GM20431 (cell line): ENCODE results near the gene GTF2H3.

Source experiments
- in situ Hi-C: fragments of 300-500 bp; cut with MseI, MboI; formaldehyde crosslinking; loops from one replicate; pipeline ENCODE4 v1.15.0; 2020; ENCODE audit warnings: low sequenced_read_pairs; ENCODE audit not compliant: unreplicated experiment

Gene GTF2H3

DNA sequence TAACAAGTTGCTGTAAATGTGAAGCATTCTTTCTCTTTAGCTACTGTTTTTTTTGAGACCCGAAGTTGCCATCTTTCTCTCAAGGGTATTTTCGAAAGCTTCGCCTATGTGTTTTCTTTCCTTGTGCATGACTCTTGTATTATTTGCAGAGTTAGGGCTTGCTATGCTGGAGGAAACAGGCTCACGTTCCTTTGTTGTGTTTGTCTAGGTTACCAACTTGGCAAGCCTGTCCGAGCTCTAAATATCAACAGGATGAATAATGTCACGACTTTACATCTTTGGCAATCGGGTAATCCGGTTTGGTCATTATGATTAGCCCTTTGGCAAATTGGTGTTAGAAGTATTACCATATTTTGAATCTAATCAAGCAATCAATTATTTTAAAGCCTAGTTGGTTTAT is 62.6 kb downstream of the GTF2H3 start:
- in situ Hi-C loops, result no loop called here

DNA sequence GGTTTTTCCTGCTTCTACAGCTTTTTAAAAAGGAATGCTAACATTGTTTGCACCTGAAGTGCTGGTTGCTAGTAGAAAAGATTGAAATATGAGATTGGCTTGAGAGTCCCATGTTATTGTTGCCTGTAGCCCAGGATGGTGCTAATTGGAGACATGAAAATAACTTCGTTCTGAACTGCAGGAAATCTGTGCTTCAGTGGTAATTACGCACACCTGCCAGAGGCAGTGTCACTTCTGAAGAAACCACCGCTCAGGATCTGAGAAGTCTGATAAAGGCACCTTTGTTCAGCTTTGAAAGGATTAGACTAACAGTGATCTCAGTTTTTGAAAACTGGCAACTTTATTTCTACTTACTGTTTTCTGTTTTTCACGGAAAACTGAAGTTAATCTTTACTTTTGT is 63.0 kb downstream of the GTF2H3 start:
- in situ Hi-C loops, result no loop called here

DNA sequence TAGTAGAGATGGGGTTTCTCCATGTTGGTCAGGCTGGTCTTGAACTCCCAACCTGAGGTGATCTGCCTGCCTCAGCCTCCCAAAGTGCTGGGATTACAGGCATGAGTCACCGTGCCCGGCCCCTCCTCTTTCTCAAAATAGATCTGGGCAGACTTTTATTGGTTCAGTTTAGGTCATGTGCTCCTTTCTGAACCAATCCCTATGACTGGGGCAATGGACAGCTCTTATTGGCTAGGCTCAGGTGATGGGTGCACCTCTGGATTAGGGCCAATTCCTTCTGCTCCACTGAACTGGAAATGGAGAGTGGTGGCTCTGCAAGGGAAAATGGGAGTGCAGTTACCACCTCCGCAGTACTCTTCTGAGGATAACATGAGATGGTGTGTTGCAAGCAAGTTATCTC is 72.3 kb downstream of the GTF2H3 start:
- in situ Hi-C loops, result no loop called here

DNA sequence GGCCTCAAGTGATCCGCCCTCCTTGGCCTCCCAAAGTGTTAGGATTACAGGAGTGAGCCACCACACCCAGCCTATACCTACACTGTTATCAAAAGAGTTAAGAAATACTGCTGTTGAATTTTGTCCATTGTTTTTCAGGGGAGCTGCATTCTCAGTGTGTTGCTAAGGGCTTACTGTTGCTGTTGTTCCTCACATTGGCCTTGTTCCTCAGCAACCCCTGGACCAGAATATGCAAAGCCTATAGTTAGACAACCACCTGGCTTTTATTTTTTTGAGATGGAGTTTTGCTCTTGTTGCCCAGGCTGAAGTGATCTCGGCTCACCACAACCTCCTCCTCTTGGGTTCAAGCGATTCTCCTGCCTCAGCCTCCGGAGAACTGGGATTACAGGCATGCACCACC is 73.8 kb downstream of the GTF2H3 start:
- in situ Hi-C loops, result no loop called here
